HG02642 (cell line): Measurements from ENCODE around the gene ATL2.
"Not testable (repeated sequence)": the region's sequence is repeated elsewhere in the genome, so short reads cannot be mapped to it uniquely, and the experiment has no call there.

Experiments
- ATAC-seq: cut with Tn5 transposase; IDR thresholded peaks from one replicate; pipeline ENCODE4 v1.9.1; 2021; ENCODE audit warnings: mild to moderate bottlenecking; ENCODE audit not compliant: unreplicated experiment, poor library complexity

ATL2 gene

DNA sequence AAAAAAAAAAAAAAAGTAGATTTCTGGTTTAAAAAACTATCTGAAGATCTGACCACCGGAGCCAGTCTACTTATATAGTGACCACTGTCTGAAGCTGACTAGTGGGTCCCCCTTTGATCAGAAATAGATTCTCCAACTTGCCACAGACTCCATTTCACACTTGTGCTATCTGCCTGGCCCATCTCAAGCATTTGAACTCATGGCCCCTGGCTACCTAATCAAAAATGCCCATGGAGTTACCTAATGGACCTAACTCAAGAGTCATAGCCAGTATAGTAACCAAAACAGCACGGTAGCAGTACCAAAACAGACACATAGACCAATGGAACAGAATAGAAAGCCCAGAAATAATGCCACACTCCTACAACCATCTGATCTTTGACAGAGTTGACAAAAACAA is 17.0 kb upstream of the ATL2 start:
- ATAC-seq: no peak

GRCh38 chr2:38390947-38391346 is 13.9 kb upstream of the ATL2 start:
- ATAC-seq: no peak

DNA sequence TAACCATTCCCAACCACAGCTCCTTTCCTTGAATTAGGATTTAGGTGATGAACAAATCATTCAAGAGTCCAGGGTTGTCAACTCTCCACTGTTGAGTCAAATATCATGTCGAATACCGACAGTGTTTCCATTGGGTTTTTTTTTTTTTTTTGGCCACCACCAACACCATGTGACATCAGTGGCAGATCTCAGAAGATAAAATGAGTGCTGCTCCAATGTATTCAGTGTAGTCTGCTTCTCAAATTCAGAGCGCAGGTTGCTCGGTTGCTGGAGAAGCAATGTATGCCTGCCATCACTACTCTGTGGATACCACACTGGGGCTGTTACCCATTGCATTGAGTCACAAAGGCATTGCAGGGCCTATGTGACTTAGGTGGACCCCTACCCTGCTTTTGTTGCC is 10.8 kb upstream of the ATL2 start:
- ATAC-seq: no peak

GRCh38 chr2:38386821-38387220 is 9.7 kb upstream of the ATL2 start:
- no peak for ATAC-seq

DNA sequence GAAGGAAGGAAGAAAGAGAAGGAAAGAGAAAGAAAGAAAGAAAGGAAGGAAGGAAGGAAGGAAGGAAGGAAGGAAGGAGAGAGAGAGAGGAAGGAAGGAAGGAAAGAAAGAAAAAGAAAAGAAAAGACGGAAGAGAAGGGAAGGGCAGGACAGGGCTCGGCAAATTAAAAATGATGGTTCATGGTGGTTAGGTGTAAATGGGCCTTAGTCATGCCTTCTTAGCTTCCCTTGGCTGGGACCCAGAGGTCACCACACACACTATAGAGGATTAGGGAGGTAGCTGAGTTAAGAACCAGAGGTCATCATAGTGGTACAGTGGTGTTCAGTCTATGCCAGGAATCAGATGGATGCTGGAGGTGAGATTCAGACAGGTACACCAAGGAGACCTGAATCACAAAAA is 9.3 kb upstream of the ATL2 start:
- ATAC-seq: no peak

DNA sequence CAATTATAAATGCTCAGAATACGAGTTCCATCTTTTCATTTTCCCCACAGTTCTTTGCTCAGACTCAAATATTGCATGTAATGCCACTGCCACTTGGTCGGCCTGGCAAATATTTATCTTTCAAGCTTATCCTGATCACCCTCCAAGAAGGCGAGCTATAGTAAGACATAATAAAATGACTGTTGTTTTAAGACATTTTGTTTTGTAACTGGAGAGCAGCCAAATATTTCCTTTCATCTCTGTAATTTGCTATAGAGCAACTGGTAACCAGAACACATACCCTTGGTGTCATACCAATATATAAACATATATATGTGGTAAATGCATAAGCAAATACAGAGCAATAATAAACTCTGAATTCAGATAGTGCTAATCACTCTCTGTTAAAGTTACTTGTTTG is 7.3 kb upstream of the ATL2 start:
- no peak for ATAC-seq

DNA sequence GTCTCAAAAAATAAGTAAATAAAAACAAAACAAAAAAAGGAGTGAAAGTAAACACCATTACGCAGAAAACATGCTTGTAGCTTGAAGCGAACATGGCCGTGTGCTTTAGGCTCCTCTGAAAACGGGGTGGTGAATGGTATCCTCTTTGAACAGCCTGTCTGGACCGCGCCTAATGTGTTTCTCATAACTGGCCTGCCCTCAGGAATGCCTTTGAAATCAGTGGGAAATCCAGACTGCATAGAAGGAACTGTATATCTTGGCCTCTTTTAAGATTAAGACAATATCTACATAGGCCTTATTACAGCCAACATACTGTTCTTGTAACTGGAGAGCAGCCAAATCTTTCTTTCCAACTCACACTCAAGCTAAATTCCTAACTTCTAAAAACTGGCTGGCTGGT is 6.7 kb upstream of the ATL2 start:
- ATAC-seq: not testable (repeated sequence)

- no peak for ATAC-seq
Measured at GRCh38 chr2:38381381-38382143, 4.5 kb upstream of the ATL2 start.

- no peak for ATAC-seq
Measured at GRCh38 chr2:38380397-38381130, 3.5 kb upstream of the ATL2 start.

- ATAC-seq: peak; percentile 79
Measured at GRCh38 chr2:38376346-38377049, 575 bp downstream of the ATL2 start.

GRCh38 chr2:38375696-38376345 is 1.3 kb downstream of the ATL2 start:
- ATAC-seq: no peak

DNA sequence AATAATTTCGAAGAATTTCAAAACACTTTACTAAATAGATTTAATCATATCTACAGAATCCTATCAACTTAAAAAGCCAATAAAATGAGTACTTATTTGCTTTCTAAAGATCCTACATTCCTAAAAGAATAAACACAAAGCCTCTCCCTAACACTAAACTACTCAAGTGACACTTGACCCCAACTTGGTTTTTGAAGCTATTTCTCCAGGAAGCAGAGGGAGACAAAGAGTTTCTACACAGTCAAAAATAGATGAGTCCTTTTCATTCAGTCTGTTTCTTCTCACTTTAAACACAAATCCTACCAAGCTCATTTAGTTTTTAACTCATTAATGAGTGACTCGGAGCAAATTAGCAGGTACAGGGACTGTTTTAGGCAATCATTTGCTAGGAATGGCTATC is 2.1 kb downstream of the ATL2 start:
- ATAC-seq: no peak

DNA sequence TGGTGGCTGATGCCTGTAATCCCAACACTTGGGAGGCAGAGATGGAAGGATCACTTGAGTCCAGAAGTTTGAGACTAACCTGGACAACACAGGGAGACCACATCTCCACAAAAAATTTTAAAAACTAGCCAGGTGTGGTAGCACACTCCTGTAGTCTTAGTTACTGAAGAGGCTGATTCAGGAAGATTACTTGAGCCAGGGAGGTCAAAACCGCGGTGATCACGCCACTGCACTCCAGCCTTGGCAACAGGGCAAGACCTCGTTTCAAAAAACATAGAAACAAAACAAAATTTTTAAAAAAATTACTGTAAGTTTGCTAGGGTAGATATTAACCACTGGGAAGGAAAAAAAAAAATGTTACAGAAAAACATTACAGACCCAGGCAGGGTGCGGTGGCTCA is 5.8 kb downstream of the ATL2 start:
- ATAC-seq: no peak

GRCh38 chr2:38370664-38371063 is 6.4 kb downstream of the ATL2 start:
- no peak for ATAC-seq

- no peak for ATAC-seq
Measured at GRCh38 chr2:38362232-38362631, 14.8 kb downstream of the ATL2 start.

DNA sequence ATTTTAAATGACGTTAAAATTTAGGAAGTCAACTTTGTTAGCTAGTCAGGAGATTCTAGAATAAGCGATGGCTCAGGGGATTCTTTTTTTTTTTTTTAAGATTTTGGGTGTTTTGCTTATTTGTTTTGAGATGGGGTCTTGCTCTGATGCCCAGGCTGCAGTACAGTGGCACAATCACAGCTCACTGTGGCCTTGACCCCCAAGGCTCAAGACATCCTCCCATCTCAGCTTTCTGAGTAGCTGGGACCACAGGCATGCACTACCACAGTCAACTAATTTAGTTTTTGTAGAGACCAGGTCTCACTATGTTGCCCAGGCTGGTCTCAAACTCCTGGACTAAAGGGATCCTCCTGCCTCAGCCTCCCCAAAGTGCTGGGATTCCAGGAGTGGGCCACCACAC is 16.9 kb downstream of the ATL2 start:
- ATAC-seq: no peak

DNA sequence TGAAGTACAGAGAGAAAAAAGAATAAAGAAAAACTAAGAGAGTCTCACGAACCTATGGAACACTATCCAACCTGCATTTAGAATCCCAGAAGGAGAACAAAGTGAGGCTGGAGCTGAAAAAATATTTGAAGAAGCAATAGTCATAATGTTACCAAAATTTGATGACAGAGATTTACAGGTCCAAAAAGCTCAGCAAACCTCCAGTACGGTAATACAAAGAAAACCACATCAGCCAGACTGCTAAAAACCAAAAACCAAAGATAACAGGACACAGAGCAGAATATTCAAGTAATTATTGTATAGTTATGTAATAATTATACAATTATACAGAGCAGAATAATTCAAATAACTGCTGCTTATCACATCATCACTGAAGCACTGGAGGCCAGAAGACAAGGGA is 23.7 kb downstream of the ATL2 start:
- ATAC-seq: no peak

- no peak for ATAC-seq
Measured at GRCh38 chr2:38352336-38352735, 24.7 kb downstream of the ATL2 start.

DNA sequence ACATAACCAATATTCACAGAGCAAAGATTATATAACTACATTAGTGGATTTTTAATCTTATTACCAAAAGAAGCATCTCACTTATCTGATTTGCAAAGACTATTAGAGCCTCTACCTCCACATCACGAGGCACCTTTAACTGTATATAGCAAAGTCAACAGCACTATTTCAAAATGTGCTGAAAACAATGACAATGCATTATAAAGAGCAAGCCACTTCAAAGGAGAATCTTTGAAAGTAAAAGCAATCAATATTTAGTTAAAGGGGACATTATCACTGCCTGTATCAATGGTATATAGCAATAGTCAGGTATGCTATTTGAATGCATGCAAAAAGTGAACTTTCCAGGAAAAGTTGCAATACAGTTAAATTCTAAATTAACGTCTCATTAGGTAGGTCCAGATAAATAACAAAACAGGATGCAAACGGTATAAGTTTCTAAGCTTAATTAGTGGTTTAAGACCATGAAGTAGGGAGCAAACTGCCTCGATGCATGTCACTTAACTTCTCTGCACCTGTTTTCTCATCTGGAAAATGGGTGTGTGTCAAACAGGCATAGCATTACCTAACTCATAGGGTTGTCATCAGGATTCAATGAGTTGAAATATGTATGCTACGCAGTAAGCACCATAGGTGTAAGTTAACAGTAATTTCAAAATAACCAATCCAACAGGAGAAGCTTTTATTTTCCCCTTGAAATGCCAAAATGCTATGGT is 31.6 kb downstream of the ATL2 start:
- no peak for ATAC-seq

DNA sequence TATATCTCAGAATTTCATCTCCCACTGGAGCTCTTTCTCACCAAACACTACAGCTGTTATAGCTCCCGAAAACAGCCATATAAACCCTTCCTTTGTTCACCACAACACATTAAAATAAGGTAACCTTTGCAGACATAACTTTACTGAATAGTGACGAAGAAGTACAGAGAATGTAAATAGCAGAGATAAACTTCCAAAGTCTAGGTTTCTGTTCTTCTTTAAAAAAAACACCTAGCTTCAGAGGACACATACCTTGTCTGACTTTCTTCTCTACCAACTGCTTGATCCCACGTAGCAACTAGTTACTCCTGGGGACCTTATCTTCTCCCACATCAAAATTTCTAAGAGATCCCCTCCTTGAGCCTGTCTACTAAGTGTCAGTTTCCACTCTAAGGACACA is 32.3 kb downstream of the ATL2 start:
- ATAC-seq: no peak
